GM12891 (cell line): ENCODE measurements around the gene FYB2.

ENCODE experiments used
- POLR2A ChIP-seq: IDR thresholded peaks from 2 replicates; pipeline ENCODE4 v1.6.1; 2011; ENCODE audit warnings: low read depth, low read length, control low read depth
- POLR2AphosphoS5 ChIP-seq: IDR thresholded peaks from 2 replicates; pipeline ENCODE4 v1.6.1; 2011; ENCODE audit warnings: low read depth, low read length, control low read depth
- TAF1 ChIP-seq: IDR thresholded peaks from 2 replicates; pipeline ENCODE4 v1.6.1; 2011; ENCODE audit warnings: low read depth, low read length, control low read depth

DNA sequence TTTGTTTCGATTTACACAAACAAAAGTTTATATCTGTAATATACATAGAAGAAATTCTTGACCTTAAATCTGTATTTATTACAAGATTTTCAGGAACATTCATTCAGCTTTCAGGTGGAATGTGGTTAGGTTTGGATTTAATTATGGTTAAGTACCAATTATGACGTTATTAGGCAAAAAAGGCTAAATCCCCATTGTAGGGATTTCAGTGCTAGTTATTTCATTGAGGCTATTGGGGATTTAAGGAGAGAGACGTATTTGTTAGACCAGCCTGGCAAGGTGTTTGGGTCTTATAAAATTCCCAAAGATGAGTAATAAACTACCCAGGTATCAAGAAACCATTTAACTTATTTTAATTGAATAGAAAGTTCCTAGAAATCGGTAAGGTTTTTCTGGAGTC lies 148.1 kb downstream of the FYB2 start:
- TF ChIP-seq POLR2A (no peak), TAF1 (no peak), POLR2AphosphoS5 (no peak)
